ENCODE results near the gene NKIRAS2.
A peak's percentile ranks its signal among the peaks of the same experiment; 100 is the strongest.

NKIRAS2 gene

GRCh38 chr17:42019509-42020404 is at the start of gene NKIRAS2 (continued):
- TF ChIP-seq ZNF692 (tag by site-specific recombination; IDR thresholded peaks at IDR 0.05): peak; percentile 31; the same call in 1 of the 2 replicates
- TF ChIP-seq ZNF658 (tag by site-specific recombination; IDR thresholded peaks at IDR 0.05): no peak
- peak; percentile 92 for TF ChIP-seq ZBTB20 (tag by site-specific recombination; IDR thresholded peaks at IDR 0.05)
- TF ChIP-seq, protein P1, sequence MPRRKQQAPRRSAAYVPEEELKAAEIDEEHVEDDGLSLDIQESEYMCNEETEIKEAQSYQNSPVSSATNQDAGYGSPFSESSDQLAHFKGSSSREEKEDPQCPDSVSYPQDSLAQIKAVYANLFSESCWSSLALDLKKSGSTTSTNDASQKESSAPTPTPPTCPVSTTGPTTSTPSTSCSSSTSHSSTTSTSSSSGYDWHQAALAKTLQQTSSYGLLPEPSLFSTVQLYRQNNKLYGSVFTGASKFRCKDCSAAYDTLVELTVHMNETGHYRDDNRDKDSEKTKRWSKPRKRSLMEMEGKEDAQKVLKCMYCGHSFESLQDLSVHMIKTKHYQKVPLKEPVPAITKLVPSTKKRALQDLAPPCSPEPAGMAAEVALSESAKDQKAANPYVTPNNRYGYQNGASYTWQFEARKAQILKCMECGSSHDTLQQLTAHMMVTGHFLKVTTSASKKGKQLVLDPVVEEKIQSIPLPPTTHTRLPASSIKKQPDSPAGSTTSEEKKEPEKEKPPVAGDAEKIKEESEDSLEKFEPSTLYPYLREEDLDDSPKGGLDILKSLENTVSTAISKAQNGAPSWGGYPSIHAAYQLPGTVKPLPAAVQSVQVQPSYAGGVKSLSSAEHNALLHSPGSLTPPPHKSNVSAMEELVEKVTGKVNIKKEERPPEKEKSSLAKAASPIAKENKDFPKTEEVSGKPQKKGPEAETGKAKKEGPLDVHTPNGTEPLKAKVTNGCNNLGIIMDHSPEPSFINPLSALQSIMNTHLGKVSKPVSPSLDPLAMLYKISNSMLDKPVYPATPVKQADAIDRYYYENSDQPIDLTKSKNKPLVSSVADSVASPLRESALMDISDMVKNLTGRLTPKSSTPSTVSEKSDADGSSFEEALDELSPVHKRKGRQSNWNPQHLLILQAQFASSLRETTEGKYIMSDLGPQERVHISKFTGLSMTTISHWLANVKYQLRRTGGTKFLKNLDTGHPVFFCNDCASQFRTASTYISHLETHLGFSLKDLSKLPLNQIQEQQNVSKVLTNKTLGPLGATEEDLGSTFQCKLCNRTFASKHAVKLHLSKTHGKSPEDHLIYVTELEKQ (tag by site-specific recombination; IDR thresholded peaks at IDR 0.05; ENCODE audit: borderline replicate concordance): no peak
- TF ChIP-seq MEIS1 (CRISPR knock-in tag; IDR thresholded peaks at IDR 0.05; ENCODE audit: borderline replicate concordance): no peak
- no peak for TF ChIP-seq WT1 (tag by site-specific recombination; IDR thresholded peaks at IDR 0.05)
- TF ChIP-seq, protein P2, sequence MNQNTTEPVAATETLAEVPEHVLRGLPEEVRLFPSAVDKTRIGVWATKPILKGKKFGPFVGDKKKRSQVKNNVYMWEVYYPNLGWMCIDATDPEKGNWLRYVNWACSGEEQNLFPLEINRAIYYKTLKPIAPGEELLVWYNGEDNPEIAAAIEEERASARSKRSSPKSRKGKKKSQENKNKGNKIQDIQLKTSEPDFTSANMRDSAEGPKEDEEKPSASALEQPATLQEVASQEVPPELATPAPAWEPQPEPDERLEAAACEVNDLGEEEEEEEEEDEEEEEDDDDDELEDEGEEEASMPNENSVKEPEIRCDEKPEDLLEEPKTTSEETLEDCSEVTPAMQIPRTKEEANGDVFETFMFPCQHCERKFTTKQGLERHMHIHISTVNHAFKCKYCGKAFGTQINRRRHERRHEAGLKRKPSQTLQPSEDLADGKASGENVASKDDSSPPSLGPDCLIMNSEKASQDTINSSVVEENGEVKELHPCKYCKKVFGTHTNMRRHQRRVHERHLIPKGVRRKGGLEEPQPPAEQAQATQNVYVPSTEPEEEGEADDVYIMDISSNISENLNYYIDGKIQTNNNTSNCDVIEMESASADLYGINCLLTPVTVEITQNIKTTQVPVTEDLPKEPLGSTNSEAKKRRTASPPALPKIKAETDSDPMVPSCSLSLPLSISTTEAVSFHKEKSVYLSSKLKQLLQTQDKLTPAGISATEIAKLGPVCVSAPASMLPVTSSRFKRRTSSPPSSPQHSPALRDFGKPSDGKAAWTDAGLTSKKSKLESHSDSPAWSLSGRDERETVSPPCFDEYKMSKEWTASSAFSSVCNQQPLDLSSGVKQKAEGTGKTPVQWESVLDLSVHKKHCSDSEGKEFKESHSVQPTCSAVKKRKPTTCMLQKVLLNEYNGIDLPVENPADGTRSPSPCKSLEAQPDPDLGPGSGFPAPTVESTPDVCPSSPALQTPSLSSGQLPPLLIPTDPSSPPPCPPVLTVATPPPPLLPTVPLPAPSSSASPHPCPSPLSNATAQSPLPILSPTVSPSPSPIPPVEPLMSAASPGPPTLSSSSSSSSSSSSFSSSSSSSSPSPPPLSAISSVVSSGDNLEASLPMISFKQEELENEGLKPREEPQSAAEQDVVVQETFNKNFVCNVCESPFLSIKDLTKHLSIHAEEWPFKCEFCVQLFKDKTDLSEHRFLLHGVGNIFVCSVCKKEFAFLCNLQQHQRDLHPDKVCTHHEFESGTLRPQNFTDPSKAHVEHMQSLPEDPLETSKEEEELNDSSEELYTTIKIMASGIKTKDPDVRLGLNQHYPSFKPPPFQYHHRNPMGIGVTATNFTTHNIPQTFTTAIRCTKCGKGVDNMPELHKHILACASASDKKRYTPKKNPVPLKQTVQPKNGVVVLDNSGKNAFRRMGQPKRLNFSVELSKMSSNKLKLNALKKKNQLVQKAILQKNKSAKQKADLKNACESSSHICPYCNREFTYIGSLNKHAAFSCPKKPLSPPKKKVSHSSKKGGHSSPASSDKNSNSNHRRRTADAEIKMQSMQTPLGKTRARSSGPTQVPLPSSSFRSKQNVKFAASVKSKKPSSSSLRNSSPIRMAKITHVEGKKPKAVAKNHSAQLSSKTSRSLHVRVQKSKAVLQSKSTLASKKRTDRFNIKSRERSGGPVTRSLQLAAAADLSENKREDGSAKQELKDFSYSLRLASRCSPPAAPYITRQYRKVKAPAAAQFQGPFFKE (tag by site-specific recombination; IDR thresholded peaks at IDR 0.05; ENCODE audit: borderline replicate concordance): no peak
- TF ChIP-seq ZSCAN4 (tag by site-specific recombination; IDR thresholded peaks at IDR 0.05): no peak
- TF ChIP-seq, protein P3, sequence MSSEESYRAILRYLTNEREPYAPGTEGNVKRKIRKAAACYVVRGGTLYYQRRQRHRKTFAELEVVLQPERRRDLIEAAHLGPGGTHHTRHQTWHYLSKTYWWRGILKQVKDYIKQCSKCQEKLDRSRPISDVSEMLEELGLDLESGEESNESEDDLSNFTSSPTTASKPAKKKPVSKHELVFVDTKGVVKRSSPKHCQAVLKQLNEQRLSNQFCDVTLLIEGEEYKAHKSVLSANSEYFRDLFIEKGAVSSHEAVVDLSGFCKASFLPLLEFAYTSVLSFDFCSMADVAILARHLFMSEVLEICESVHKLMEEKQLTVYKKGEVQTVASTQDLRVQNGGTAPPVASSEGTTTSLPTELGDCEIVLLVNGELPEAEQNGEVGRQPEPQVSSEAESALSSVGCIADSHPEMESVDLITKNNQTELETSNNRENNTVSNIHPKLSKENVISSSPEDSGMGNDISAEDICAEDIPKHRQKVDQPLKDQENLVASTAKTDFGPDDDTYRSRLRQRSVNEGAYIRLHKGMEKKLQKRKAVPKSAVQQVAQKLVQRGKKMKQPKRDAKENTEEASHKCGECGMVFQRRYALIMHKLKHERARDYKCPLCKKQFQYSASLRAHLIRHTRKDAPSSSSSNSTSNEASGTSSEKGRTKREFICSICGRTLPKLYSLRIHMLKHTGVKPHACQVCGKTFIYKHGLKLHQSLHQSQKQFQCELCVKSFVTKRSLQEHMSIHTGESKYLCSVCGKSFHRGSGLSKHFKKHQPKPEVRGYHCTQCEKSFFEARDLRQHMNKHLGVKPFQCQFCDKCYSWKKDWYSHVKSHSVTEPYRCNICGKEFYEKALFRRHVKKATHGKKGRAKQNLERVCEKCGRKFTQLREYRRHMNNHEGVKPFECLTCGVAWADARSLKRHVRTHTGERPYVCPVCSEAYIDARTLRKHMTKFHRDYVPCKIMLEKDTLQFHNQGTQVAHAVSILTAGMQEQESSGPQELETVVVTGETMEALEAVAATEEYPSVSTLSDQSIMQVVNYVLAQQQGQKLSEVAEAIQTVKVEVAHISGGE (tag by site-specific recombination; conservative IDR thresholded peaks at IDR 0.05; ENCODE audit: low read depth): peak; percentile 91
- TF ChIP-seq ZNF560 (tag by site-specific recombination; IDR thresholded peaks at IDR 0.05; ENCODE audit: borderline replicate concordance): no peak
- peak; percentile 79 for TF ChIP-seq KLF17 (tag by site-specific recombination; IDR thresholded peaks at IDR 0.05)
- TF ChIP-seq PBX3 (CRISPR knock-in tag; IDR thresholded peaks at IDR 0.05): no peak
- TF ChIP-seq, protein P4, sequence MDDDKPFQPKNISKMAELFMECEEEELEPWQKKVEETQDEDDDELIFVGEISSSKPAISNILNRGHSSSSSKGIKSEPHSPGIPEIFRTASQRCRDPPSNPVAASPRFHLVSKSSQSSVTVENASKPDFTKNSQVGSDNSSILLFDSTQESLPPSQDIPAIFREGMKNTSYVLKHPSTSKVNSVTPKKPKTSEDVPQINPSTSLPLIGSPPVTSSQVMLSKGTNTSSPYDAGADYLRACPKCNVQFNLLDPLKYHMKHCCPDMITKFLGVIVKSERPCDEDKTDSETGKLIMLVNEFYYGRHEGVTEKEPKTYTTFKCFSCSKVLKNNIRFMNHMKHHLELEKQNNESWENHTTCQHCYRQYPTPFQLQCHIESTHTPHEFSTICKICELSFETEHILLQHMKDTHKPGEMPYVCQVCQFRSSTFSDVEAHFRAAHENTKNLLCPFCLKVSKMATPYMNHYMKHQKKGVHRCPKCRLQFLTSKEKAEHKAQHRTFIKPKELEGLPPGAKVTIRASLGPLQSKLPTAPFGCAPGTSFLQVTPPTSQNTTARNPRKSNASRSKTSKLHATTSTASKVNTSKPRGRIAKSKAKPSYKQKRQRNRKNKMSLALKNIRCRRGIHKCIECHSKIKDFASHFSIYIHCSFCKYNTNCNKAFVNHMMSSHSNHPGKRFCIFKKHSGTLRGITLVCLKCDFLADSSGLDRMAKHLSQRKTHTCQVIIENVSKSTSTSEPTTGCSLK (tag by site-specific recombination; IDR thresholded peaks at IDR 0.05): no peak
- TF ChIP-seq KLF9 (tag by site-specific recombination; IDR thresholded peaks at IDR 0.05; ENCODE audit: low read depth): peak; percentile 76; the same call in 1 of the 2 replicates
- TF ChIP-seq ZNF561 (tag by site-specific recombination; IDR thresholded peaks at IDR 0.05; ENCODE audit: borderline replicate concordance): peak; percentile 67
- TF ChIP-seq ZNF140 (tag by site-specific recombination; IDR thresholded peaks at IDR 0.05): no peak

Measured in HEK293 (cell line).